GM18505 (cell line): ENCODE data around the gene PTPRN2.

Experiments
- ATAC-seq: cut with Tn5 transposase; IDR thresholded peaks from one replicate; pipeline ENCODE4 v1.9.1; 2021; ENCODE audit not compliant: unreplicated experiment
- POLR2A ChIP-seq: IDR thresholded peaks from 4 replicates; pipeline ENCODE4 v1.6.1; 2011; ENCODE audit warnings: borderline replicate concordance; ENCODE audit not compliant: insufficient read depth, insufficient read length; ENCODE audit errors: extremely low read depth

The PTPRN2 gene

GRCh38 chr7:157554393-157555238 lies 1033.0 kb downstream of the PTPRN2 start:
- no peak for ATAC-seq
- TF ChIP-seq POLR2A = no peak

- TF ChIP-seq POLR2A = no peak
- no peak for ATAC-seq
These were observed 1034.4 kb downstream of the PTPRN2 start for GRCh38 chr7:157553256-157553655.

DNA sequence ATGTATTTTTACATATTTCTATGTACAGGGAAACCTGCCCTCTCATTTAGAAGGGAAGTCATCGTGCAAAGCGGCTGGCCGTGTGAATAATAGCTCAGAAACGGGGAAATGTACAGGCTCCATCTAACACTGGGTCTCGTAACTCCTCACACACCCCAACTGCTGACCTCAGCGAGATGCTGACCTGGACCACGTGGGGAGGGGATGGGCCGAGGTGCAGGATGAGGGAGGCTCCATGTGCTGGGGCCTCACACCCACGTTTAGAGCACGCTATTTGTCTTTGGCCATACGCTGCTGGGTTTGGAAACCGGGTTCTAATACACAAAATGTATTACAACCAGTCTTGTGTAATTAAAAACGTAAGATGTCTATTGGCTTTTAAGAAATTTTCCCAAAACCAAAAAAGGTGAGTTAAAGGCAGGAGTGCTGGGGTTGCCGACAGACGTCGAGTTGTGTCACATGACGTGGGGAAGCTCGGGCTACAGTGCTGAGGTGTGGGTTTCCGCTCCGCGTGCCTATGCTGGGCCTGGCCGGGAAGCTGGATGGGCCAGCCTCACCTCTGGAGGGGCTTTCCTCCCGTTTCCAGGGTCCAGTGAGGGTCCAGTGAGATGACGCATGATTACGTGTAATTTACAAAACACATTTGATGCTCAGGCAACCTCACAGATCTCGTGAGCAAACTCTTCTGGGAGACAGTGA lies 1035.2 kb downstream of the PTPRN2 start:
- no peak for ATAC-seq
- no peak for TF ChIP-seq POLR2A

DNA sequence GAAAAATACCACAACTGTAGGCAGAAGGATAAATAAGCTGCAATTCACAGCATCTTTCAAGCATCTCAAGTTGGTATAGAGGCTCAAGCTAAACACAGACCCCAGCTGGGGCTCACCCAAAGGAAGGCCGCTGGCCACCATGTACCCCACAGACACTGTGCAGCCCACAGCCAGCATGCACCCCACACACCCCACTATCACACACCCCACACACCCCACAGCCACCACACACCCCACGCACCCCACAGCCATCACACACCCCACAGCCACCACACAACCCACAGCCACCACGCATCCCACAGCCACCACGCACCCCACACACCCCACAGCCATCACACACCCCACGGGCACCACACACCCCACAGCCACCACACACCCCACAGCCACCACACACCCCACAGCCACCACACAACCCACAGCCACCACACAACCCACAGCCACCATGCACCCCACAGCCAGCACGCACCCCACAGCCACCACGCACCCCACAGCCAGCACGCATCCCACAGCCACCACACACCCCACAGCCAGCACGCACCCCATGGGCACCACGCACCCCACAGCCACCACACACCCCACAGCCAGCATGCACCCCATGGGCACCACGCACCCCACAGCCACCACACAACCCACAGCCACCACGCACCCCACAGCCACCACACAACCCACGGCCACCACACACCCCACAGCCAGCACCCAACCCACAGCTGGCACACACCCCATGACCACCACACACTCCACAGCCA lies 1036.1 kb downstream of the PTPRN2 start:
- no peak for TF ChIP-seq POLR2A
- no peak for ATAC-seq

GRCh38 chr7:157550300-157551275 lies 1037.0 kb downstream of the PTPRN2 start:
- no peak for TF ChIP-seq POLR2A

GRCh38 chr7:157549612-157550299 lies 1037.9 kb downstream of the PTPRN2 start:
- TF ChIP-seq POLR2A = no peak
- no peak for ATAC-seq

More at GRCh38 chr7:157550300-157551275, 1037.0 kb downstream of the PTPRN2 start:
- ATAC-seq = no peak

GRCh38 chr7:157548691-157549303 lies 1038.8 kb downstream of the PTPRN2 start:
- ATAC-seq = no peak
- no peak for TF ChIP-seq POLR2A

DNA sequence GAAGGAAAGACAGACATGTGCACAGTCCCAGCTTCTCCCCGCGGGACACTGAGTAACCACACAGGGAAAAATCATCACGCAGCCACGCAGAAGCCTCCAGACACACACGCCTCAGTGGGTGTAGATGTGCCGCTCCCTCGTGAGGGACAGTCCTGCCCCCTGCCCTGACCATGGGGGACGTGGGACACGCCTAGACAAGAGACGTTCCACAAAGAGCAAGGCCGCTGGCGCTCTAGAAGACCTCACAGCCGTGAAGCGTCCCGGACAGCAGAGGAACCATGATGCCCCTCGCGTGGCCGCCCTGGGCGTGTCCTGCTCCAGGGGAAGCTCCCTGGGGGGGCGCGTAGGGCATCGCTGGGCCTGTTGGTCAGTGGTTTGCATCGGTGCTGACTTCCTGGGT lies 1040.0 kb downstream of the PTPRN2 start:
- no peak for TF ChIP-seq POLR2A
- ATAC-seq = no peak

DNA sequence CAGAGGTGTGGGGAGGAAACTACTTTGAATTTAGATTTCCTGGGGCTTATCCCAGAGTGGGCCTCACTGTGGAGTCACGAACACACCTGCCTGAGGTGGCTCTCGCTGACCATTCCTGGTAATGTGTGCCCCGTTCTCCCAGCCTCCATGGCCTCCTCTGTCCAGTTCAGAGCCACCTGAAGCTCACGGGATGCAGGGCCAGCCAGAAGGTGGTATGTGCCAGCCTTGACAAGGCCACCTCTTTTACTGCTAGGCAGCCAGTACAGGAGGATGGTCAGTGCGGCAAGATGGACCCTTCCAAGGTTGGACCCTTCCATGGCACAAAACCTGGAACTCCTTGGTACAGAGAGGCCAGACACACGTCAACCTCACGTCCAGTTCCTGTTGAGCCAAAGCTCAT lies 1040.5 kb downstream of the PTPRN2 start:
- TF ChIP-seq POLR2A = no peak
- ATAC-seq = no peak

- TF ChIP-seq POLR2A = no peak
- ATAC-seq = no peak
These were observed 1042.0 kb downstream of the PTPRN2 start for GRCh38 chr7:157545681-157546060.

- no peak for ATAC-seq
- TF ChIP-seq POLR2A = no peak
These were observed 1042.5 kb downstream of the PTPRN2 start for GRCh38 chr7:157544980-157545680.

DNA sequence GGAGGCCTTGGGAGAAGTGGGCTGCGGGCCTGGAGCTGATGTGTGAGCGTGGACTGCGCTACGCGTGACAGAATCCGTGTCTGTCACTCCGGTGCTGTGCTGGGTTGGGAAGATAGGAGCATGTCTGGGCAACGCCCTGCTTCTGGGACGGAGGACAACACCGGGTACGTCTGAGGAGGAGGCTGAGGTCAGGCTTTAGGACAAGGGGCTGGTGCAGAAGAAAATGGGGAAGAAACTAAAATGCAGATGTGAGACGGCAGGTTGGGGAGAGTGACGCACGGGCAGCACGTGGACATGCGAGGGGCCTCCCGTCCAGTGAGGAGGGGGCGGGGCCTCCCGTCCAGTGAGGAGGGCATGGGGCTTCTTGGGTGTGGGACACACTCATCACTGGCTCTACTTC lies 1043.4 kb downstream of the PTPRN2 start:
- ATAC-seq = no peak
- no peak for TF ChIP-seq POLR2A

GRCh38 chr7:157543791-157544190 lies 1043.8 kb downstream of the PTPRN2 start:
- ATAC-seq = no peak
- no peak for TF ChIP-seq POLR2A
